GM12891 (cell line): Measurements from ENCODE around the gene SPIN4.
"Not testable (repeated sequence)": the region's sequence is repeated elsewhere in the genome, so short reads cannot be mapped to it uniquely, and the experiment has no call there.

Experiments
- POLR2A ChIP-seq: IDR thresholded peaks from 2 replicates; pipeline ENCODE4 v1.6.1; 2011; ENCODE audit warnings: low read depth, low read length, control low read depth
- POLR2AphosphoS5 ChIP-seq: IDR thresholded peaks from 2 replicates; pipeline ENCODE4 v1.6.1; 2011; ENCODE audit warnings: low read depth, low read length, control low read depth
- TAF1 ChIP-seq: IDR thresholded peaks from 2 replicates; pipeline ENCODE4 v1.6.1; 2011; ENCODE audit warnings: low read depth, low read length, control low read depth

- not testable (repeated sequence) for TF ChIP-seq POLR2A, POLR2AphosphoS5, TAF1
These were observed 33.1 kb upstream of the SPIN4 start for GRCh38 chrX:63384263-63384662.
